Fibroblast of skin of abdomen (primary cell): Measurements from ENCODE around the gene CNOT9. TPM values are rescaled to one million over a fixed set of nuclear protein-coding genes. Genes with fewer than 3 reads are reported as not detected.
"Not testable (repeated sequence)": the region's sequence is repeated elsewhere in the genome, so short reads cannot be mapped to it uniquely, and the experiment has no call there.

Experiments used
- DNase-seq: peaks from one replicate; pipeline ENCODE4 v3.0.0-alpha.2; 2013
- polyA plus RNA-seq, 2 experiments: library from polyadenylated mRNA; unstranded; fragments of 120-200 nt; gene quantifications; one replicate each; pipeline ENCODE4 v1.2.1, GENCODE V29; 2013; ENCODE audit not compliant: insufficient read length in 2 of 2

The CNOT9 gene
- polyA plus RNA-seq (2013, experiment 1 of 2; ENCODE audit: insufficient read length): 44.9 TPM
- 44.6 TPM for polyA plus RNA-seq (2013, experiment 2 of 2; ENCODE audit: insufficient read length)

GRCh38 chr2:218568190-218569037 lies at the start of gene CNOT9, which contains the start of gene USP37:
Gene CNOT9, plus strand, starts transcription at chr2:218568839. Its CDS starts 116 bp downstream, at chr2:218568955.
Gene USP37, minus strand, starts transcription at chr2:218568351. Its CDS starts 9,698 bp downstream, at chr2:218558653.
- peak; percentile 98 for DNase-seq

- DNase-seq: no peak
Observed at GRCh38 chr2:218518876-218519275, 49.8 kb upstream of the CNOT9 start.

GRCh38 chr2:218523651-218524050 lies 45.0 kb upstream of the CNOT9 start:
- no peak for DNase-seq

- DNase-seq: not testable (repeated sequence)
Observed at GRCh38 chr2:218528409-218528808, 40.2 kb upstream of the CNOT9 start.

- DNase-seq: no peak
Observed at GRCh38 chr2:218529990-218530389, 38.6 kb upstream of the CNOT9 start.

- no peak for DNase-seq
Observed at GRCh38 chr2:218536804-218537494, 31.7 kb upstream of the CNOT9 start.

GRCh38 chr2:218540015-218540414 lies 28.6 kb upstream of the CNOT9 start:
- no peak for DNase-seq

GRCh38 chr2:218546012-218546411 lies 22.6 kb upstream of the CNOT9 start:
- no peak for DNase-seq

GRCh38 chr2:218547511-218547910 lies 21.1 kb upstream of the CNOT9 start:
- no peak for DNase-seq

- DNase-seq: no peak
Observed at GRCh38 chr2:218547978-218548377, 20.7 kb upstream of the CNOT9 start.

- not testable (repeated sequence) for DNase-seq
Observed at GRCh38 chr2:218554225-218554624, 14.4 kb upstream of the CNOT9 start.

- no peak for DNase-seq
Observed at GRCh38 chr2:218555527-218555926, 13.1 kb upstream of the CNOT9 start.

GRCh38 chr2:218557941-218558340 lies 10.7 kb upstream of the CNOT9 start:
- DNase-seq: no peak

GRCh38 chr2:218558986-218559385 lies 9.7 kb upstream of the CNOT9 start:
- no peak for DNase-seq

- DNase-seq: no peak
Observed at GRCh38 chr2:218564056-218564455, 4.6 kb upstream of the CNOT9 start.

- no peak for DNase-seq
Observed at GRCh38 chr2:218566296-218566695, 2.3 kb upstream of the CNOT9 start.

GRCh38 chr2:218567797-218568189 lies 846 bp upstream of the CNOT9 start:
- no peak for DNase-seq

GRCh38 chr2:218569038-218569431 lies 396 bp downstream of the CNOT9 start:
- DNase-seq: peak; percentile 40

GRCh38 chr2:218569661-218570500 lies 1.2 kb downstream of the CNOT9 start:
- peak; percentile 8 for DNase-seq

GRCh38 chr2:218570850-218571249 lies 2.2 kb downstream of the CNOT9 start:
- DNase-seq: peak; percentile 25

- DNase-seq: no peak
Observed at GRCh38 chr2:218576854-218577253, 8.2 kb downstream of the CNOT9 start.

GRCh38 chr2:218577482-218578220 lies 9.0 kb downstream of the CNOT9 start:
- no peak for DNase-seq
